ENCODE data around the gene PRSS1.
A peak's percentile ranks its signal among the peaks of the same experiment; 100 is the strongest.

The PRSS1 gene

GRCh38 chr7:142796001-142796500, 46.8 kb downstream of the PRSS1 start:
- no peaks in the 10 kb centered on the region for H3F3A ChIP-seq (ENCODE audit: insufficient read depth, low read length)
- no peaks in the 10 kb centered on the region for H3K9me3 ChIP-seq (replicated peaks; ENCODE audit: insufficient read depth, low read length)
- no peaks in the 10 kb centered on the region for H3K4me1 ChIP-seq (ENCODE audit: low read length)
- no peak overlapping the region for H3K4me3 ChIP-seq (ENCODE audit: low read length)
- no peaks in the 10 kb centered on the region for H3K36me3 ChIP-seq (replicated peaks; ENCODE audit: insufficient read depth, low read length)
- H4K20me1 ChIP-seq (ENCODE audit: insufficient read depth, low read length), result no peaks in the 10 kb centered on the region
- H3K27ac ChIP-seq (ENCODE audit: low read length), result no peak overlapping the region
- TF ChIP-seq EZH2 (optimal IDR thresholded peaks at IDR 0.05; ENCODE audit: low read depth, low read length) (no peak), EZH2phosphoT487 (IDR thresholded peaks at IDR 0.05; ENCODE audit: low read length) (no peak), CTCF (IDR thresholded peaks at IDR 0.05; ENCODE audit: low read length) (no peak)
- DNase-seq, result no peak
- 0 out of 2 replicates have a peak, but pooled peaks cover 14% of the 10 kb centered on the region for H3K27me3 ChIP-seq (replicated peaks; ENCODE audit: insufficient read depth, low read length)
- no peaks in the 10 kb centered on the region for H3K79me2 ChIP-seq (ENCODE audit: low read length)
- no peak overlapping the region for H3K4me2 ChIP-seq (ENCODE audit: low read depth, low read length)
- H3K9ac ChIP-seq (ENCODE audit: low read length), result no peak overlapping the region
- no peaks in the 10 kb centered on the region for H3K9me2 ChIP-seq (replicated peaks; ENCODE audit: insufficient read depth, low read length)
- H2AFZ ChIP-seq (ENCODE audit: low read length), result no peak overlapping the region

- no peaks in the 10 kb centered on the region for H3K4me1 ChIP-seq (ENCODE audit: low read length)
- no peaks in the 10 kb centered on the region for H3K36me3 ChIP-seq (replicated peaks; ENCODE audit: insufficient read depth, low read length)
- H3K4me3 ChIP-seq (ENCODE audit: low read length), result peak overlapping the region; percentile 34
- TF ChIP-seq EZH2phosphoT487 (IDR thresholded peaks at IDR 0.05; ENCODE audit: low read length) (no peak), CTCF (IDR thresholded peaks at IDR 0.05; ENCODE audit: low read length) (no peak), EZH2 (optimal IDR thresholded peaks at IDR 0.05; ENCODE audit: low read depth, low read length) (no peak)
- peak overlapping the region; percentile 51 for H2AFZ ChIP-seq (ENCODE audit: low read length)
- H3K9me3 ChIP-seq (replicated peaks; ENCODE audit: insufficient read depth, low read length), result no peaks in the 10 kb centered on the region
- H3K27me3 ChIP-seq (replicated peaks; ENCODE audit: insufficient read depth, low read length), result 0 out of 2 replicates have a peak, but pooled peaks cover 14% of the 10 kb centered on the region
- no peak overlapping the region for H3K27ac ChIP-seq (ENCODE audit: low read length)
- peak overlapping the region; percentile 20; the same call in 1 of the 2 replicates for H3K9ac ChIP-seq (ENCODE audit: low read length)
- no peaks in the 10 kb centered on the region for H3K79me2 ChIP-seq (ENCODE audit: low read length)
- H3F3A ChIP-seq (ENCODE audit: insufficient read depth, low read length), result no peaks in the 10 kb centered on the region
- H3K4me2 ChIP-seq (ENCODE audit: low read depth, low read length), result peak overlapping the region; percentile 60; the same call in 1 of the 2 replicates
- H4K20me1 ChIP-seq (ENCODE audit: insufficient read depth, low read length), result no peaks in the 10 kb centered on the region
- no peaks in the 10 kb centered on the region for H3K9me2 ChIP-seq (replicated peaks; ENCODE audit: insufficient read depth, low read length)
- DNase-seq, result no peak
Measured at GRCh38 chr7:142796501-142797390, 47.5 kb downstream of the PRSS1 start.

DNA sequence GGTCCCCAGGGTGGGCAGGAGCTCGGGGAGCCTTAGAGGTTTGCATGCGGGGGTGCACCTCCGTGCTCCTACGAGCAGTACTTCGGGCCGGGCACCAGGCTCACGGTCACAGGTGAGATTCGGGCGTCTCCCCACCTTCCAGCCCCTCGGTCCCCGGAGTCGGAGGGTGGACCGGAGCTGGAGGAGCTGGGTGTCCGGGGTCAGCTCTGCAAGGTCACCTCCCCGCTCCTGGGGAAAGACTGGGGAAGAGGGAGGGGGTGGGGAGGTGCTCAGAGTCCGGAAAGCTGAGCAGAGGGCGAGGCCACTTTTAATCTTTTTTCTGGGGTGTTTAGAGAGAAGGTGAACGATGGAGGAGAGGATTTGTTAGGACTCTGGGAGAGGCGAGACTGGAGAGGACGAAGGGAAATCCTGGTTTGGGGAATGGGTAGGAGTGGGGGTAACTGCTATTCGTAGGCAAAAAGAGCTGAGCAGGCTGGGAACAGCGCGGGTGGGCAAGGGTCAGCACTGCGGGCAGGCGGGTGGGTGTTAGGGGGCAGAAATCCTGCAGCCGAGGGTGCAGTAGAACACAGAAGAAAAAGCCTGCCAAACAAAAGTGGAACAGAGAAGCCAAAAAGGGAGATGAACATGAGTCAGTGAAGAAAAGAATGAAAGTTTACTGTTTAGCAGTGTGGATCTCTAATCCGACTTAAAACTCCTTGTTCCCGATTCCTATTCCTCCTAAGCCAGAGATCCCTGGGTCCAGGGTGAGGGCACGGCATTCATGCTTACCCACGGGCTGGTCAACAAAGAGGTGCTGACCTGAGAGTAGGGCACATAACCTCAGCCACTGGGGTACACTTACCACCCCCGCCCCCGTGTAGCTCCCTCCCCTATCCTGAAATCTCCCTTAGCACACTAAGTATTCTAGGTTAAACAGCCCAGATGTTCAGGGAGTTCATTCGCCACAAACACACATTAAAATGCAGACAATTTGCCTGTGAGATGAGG, 48.4 kb downstream of the PRSS1 start:
- no peaks in the 10 kb centered on the region for H3K9me3 ChIP-seq (replicated peaks; ENCODE audit: insufficient read depth, low read length)
- no peak for TF ChIP-seq EZH2 (optimal IDR thresholded peaks at IDR 0.05; ENCODE audit: low read depth, low read length)
- no peak for TF ChIP-seq CTCF (IDR thresholded peaks at IDR 0.05; ENCODE audit: low read length)
- TF ChIP-seq EZH2phosphoT487 (IDR thresholded peaks at IDR 0.05; ENCODE audit: low read length), result no peak
- peak overlapping the region; percentile 60; the same call in 1 of the 2 replicates for H3K4me2 ChIP-seq (ENCODE audit: low read depth, low read length)
- no peaks in the 10 kb centered on the region for H4K20me1 ChIP-seq (ENCODE audit: insufficient read depth, low read length)
- H3K27me3 ChIP-seq (replicated peaks; ENCODE audit: insufficient read depth, low read length), result 0 out of 2 replicates have a peak, but pooled peaks cover 14% of the 10 kb centered on the region
- H3F3A ChIP-seq (ENCODE audit: insufficient read depth, low read length), result no peaks in the 10 kb centered on the region
- H3K9ac ChIP-seq (ENCODE audit: low read length), result peak overlapping the region; percentile 20; the same call in 1 of the 2 replicates
- H2AFZ ChIP-seq (ENCODE audit: low read length), result peak overlapping the region; percentile 51
- H3K9me2 ChIP-seq (replicated peaks; ENCODE audit: insufficient read depth, low read length), result no peaks in the 10 kb centered on the region
- H3K79me2 ChIP-seq (ENCODE audit: low read length), result no peaks in the 10 kb centered on the region
- peak overlapping the region; percentile 34 for H3K4me3 ChIP-seq (ENCODE audit: low read length)
- no peaks in the 10 kb centered on the region for H3K4me1 ChIP-seq (ENCODE audit: low read length)
- no peak overlapping the region for H3K27ac ChIP-seq (ENCODE audit: low read length)
- no peaks in the 10 kb centered on the region for H3K36me3 ChIP-seq (replicated peaks; ENCODE audit: insufficient read depth, low read length)
- DNase-seq, result no peak
